HUES6 (cell line): ENCODE results near the gene ZFP92.

Experiments used
- H3K27ac ChIP-seq: 2 replicates; pipeline ENCODE4 v1.7.0; 2013; ENCODE audit warnings: low read depth, mild to moderate bottlenecking, low read length, inconsistent platforms
- H3K27me3 ChIP-seq: 2 replicates; pipeline ENCODE4 v1.6.1; 2013; ENCODE audit warnings: low read length; ENCODE audit not compliant: control insufficient read depth, insufficient read depth
- H3K36me3 ChIP-seq: 2 replicates; pipeline ENCODE4 v1.6.1; 2013; ENCODE audit warnings: low read length; ENCODE audit not compliant: control insufficient read depth, insufficient read depth
- H3K4me1 ChIP-seq: 2 replicates; pipeline ENCODE4 v1.6.1; 2013; ENCODE audit warnings: low read length; ENCODE audit not compliant: control insufficient read depth, insufficient read depth
- H3K4me3 ChIP-seq: 2 replicates; pipeline ENCODE4 v1.5.1; 2013; ENCODE audit warnings: low read depth, low read length
- H3K9ac ChIP-seq: one replicate; pipeline ENCODE4 v1.6.1; 2013; ENCODE audit warnings: mild to moderate bottlenecking, low read length
- H3K9me3 ChIP-seq: 2 replicates; pipeline ENCODE4 v1.6.1; 2013; ENCODE audit warnings: low read depth, low read length; ENCODE audit not compliant: control insufficient read depth, insufficient read depth

The ZFP92 gene

GRCh38 chrX:153446950-153447580 is 35.8 kb downstream of the ZFP92 start:
- H3K4me1 ChIP-seq = no peaks in the 10 kb centered on the region
- peaks cover 35% of the 10 kb centered on the region; the same call in 1 of the 2 replicates for H3K9me3 ChIP-seq
- H3K4me3 ChIP-seq = no peak overlapping the region
- peaks cover 20% of the 10 kb centered on the region for H3K36me3 ChIP-seq
- H3K27ac ChIP-seq = no peak overlapping the region
- no peaks in the 10 kb centered on the region for H3K27me3 ChIP-seq
- no peak overlapping the region for H3K9ac ChIP-seq

GRCh38 chrX:153447581-153447960 is 36.3 kb downstream of the ZFP92 start:
- no peak overlapping the region for H3K27ac ChIP-seq
- no peak overlapping the region for H3K9ac ChIP-seq
- no peaks in the 10 kb centered on the region for H3K4me1 ChIP-seq
- peaks cover 35% of the 10 kb centered on the region; the same call in 1 of the 2 replicates for H3K9me3 ChIP-seq
- no peak overlapping the region for H3K4me3 ChIP-seq
- H3K36me3 ChIP-seq = peaks cover 20% of the 10 kb centered on the region
- H3K27me3 ChIP-seq = no peaks in the 10 kb centered on the region

- Histone ChIP-seq H3K4me3 (no peak overlapping the region), H3K27ac (no peak overlapping the region), H3K9me3 (peaks cover 31% of the 10 kb centered on the region; the same call in 1 of the 2 replicates), H3K4me1 (no peaks in the 10 kb centered on the region), H3K36me3 (peaks cover 27% of the 10 kb centered on the region), H3K27me3 (no peaks in the 10 kb centered on the region), H3K9ac (no peak overlapping the region)
Measured at GRCh38 chrX:153448556-153449367, 37.5 kb downstream of the ZFP92 start.

GRCh38 chrX:153449368-153450113 is 38.3 kb downstream of the ZFP92 start:
- Histone ChIP-seq H3K27ac (no peak overlapping the region), H3K4me3 (no peak overlapping the region), H3K4me1 (no peaks in the 10 kb centered on the region), H3K9ac (no peak overlapping the region), H3K27me3 (no peaks in the 10 kb centered on the region), H3K36me3 (peaks cover 31% of the 10 kb centered on the region), H3K9me3 (peaks cover 29% of the 10 kb centered on the region; the same call in 1 of the 2 replicates)

GRCh38 chrX:153450114-153450948 is 39.1 kb downstream of the ZFP92 start:
- no peak overlapping the region for H3K4me3 ChIP-seq
- H3K27me3 ChIP-seq = no peaks in the 10 kb centered on the region
- H3K36me3 ChIP-seq = peaks cover 37% of the 10 kb centered on the region
- H3K4me1 ChIP-seq = no peaks in the 10 kb centered on the region
- peaks cover 30% of the 10 kb centered on the region; the same call in 1 of the 2 replicates for H3K9me3 ChIP-seq
- H3K27ac ChIP-seq = no peak overlapping the region
- no peak overlapping the region for H3K9ac ChIP-seq

GRCh38 chrX:153450949-153451277 is 39.6 kb downstream of the ZFP92 start:
- Histone ChIP-seq H3K9me3 (peaks cover 28% of the 10 kb centered on the region; the same call in 1 of the 2 replicates), H3K4me1 (no peaks in the 10 kb centered on the region), H3K36me3 (peaks cover 42% of the 10 kb centered on the region), H3K4me3 (no peak overlapping the region), H3K27ac (no peak overlapping the region), H3K9ac (no peak overlapping the region), H3K27me3 (no peaks in the 10 kb centered on the region)

GRCh38 chrX:153454901-153455550 is 43.8 kb downstream of the ZFP92 start:
- Histone ChIP-seq H3K4me1 (no peaks in the 10 kb centered on the region), H3K4me3 (no peak overlapping the region), H3K27me3 (no peaks in the 10 kb centered on the region), H3K27ac (no peak overlapping the region), H3K36me3 (peaks cover 57% of the 10 kb centered on the region), H3K9me3 (peaks cover 31% of the 10 kb centered on the region; the same call in 1 of the 2 replicates), H3K9ac (no peak overlapping the region)

- Histone ChIP-seq H3K4me3 (no peak overlapping the region), H3K4me1 (no peaks in the 10 kb centered on the region), H3K27me3 (no peaks in the 10 kb centered on the region), H3K9ac (no peak overlapping the region), H3K36me3 (peaks cover 52% of the 10 kb centered on the region), H3K9me3 (peaks cover 30% of the 10 kb centered on the region; the same call in 1 of the 2 replicates), H3K27ac (no peak overlapping the region)
Measured at GRCh38 chrX:153455571-153455970, 44.3 kb downstream of the ZFP92 start.

- no peak overlapping the region for H3K9ac ChIP-seq
- H3K4me1 ChIP-seq = no peaks in the 10 kb centered on the region
- peaks cover 48% of the 10 kb centered on the region for H3K36me3 ChIP-seq
- H3K27me3 ChIP-seq = no peaks in the 10 kb centered on the region
- H3K9me3 ChIP-seq = peaks cover 29% of the 10 kb centered on the region; the same call in 1 of the 2 replicates
- no peak overlapping the region for H3K27ac ChIP-seq
- no peak overlapping the region for H3K4me3 ChIP-seq
Measured at GRCh38 chrX:153456161-153456560, 44.9 kb downstream of the ZFP92 start.

GRCh38 chrX:153456704-153457103 is 45.4 kb downstream of the ZFP92 start:
- Histone ChIP-seq H3K9me3 (peaks cover 30% of the 10 kb centered on the region; the same call in 1 of the 2 replicates), H3K27ac (no peak overlapping the region), H3K4me3 (no peak overlapping the region), H3K36me3 (peaks cover 51% of the 10 kb centered on the region), H3K27me3 (no peaks in the 10 kb centered on the region), H3K4me1 (no peaks in the 10 kb centered on the region), H3K9ac (no peak overlapping the region)
